Activated gamma-delta T cell treated with Interleukin-2 at 50 U/mL for 16 hours (primary cell): ENCODE results near the gene RAB6B.

ENCODE experiments used
- DNase-seq: peaks from one replicate; pipeline ENCODE4 v3.0.0-alpha.2; 2020

RAB6B gene

GRCh38 chr3:133880886-133881455 is 14.7 kb downstream of the RAB6B start:
- no peak for DNase-seq

- DNase-seq = no peak
Measured at GRCh38 chr3:133880287-133880686, 15.4 kb downstream of the RAB6B start.

GRCh38 chr3:133878518-133878917 is 17.2 kb downstream of the RAB6B start:
- no peak for DNase-seq

- DNase-seq = no peak
Measured at GRCh38 chr3:133877221-133877620, 18.5 kb downstream of the RAB6B start.

- no peak for DNase-seq
Measured at GRCh38 chr3:133874761-133875438, 20.8 kb downstream of the RAB6B start.

- no peak for DNase-seq
Measured at GRCh38 chr3:133874344-133874743, 21.3 kb downstream of the RAB6B start.

- no peak for DNase-seq
Measured at GRCh38 chr3:133872781-133873180, 22.9 kb downstream of the RAB6B start.

- DNase-seq = no peak
Measured at GRCh38 chr3:133872161-133872560, 23.5 kb downstream of the RAB6B start.

- DNase-seq = no peak
Measured at GRCh38 chr3:133871368-133872090, 24.2 kb downstream of the RAB6B start.

- DNase-seq = no peak
Measured at GRCh38 chr3:133870822-133871221, 24.9 kb downstream of the RAB6B start.

GRCh38 chr3:133869586-133869985 is 26.1 kb downstream of the RAB6B start:
- no peak for DNase-seq

GRCh38 chr3:133868758-133869475 is 26.8 kb downstream of the RAB6B start:
- DNase-seq = no peak

GRCh38 chr3:133868186-133868585 is 27.5 kb downstream of the RAB6B start:
- no peak for DNase-seq

- no peak for DNase-seq
Measured at GRCh38 chr3:133866141-133866540, 29.5 kb downstream of the RAB6B start.

- DNase-seq = no peak
Measured at GRCh38 chr3:133865136-133865855, 30.4 kb downstream of the RAB6B start.

- no peak for DNase-seq
Measured at GRCh38 chr3:133864616-133865015, 31.1 kb downstream of the RAB6B start.

GRCh38 chr3:133863911-133864310 is 31.8 kb downstream of the RAB6B start:
- no peak for DNase-seq

- no peak for DNase-seq
Measured at GRCh38 chr3:133862161-133862560, 33.5 kb downstream of the RAB6B start.

GRCh38 chr3:133860519-133860918 is 35.2 kb downstream of the RAB6B start:
- no peak for DNase-seq

- no peak for DNase-seq
Measured at GRCh38 chr3:133859381-133860234, 36.1 kb downstream of the RAB6B start.

- no peak for DNase-seq
Measured at GRCh38 chr3:133857767-133858166, 37.9 kb downstream of the RAB6B start.

GRCh38 chr3:133856316-133856715 is 39.4 kb downstream of the RAB6B start:
- no peak for DNase-seq
